Measurements from ENCODE around the gene SMAP1.

The SMAP1 gene

DNA sequence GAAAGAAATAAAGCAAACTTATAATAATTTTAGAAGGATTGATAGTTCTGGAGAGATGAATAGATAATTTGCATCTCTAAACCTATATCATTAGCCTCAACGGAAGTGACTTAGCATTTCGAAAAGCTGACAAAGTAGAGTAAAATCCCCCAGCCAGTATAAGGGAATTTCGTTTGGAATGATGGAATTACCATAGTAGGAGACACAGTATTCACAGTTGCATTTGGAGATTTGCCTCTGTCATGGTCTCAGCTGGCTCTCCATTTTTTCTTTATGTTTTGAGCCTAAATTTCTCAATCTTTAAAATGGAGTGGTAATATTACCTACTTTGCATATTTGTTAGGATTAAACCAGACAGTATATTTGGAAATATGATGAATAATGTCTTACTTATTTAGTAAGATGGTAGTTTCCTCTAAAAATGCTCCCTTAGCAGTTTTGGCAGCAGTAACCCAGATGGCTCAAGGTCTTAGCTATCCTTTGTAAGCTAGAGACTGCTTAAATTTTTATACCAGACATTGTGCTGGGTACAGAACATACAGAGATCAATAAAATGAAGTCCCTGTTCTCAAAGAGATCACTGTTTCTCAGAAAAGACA lies 58.2 kb downstream of the SMAP1 start:
- no peaks in the 10 kb centered on the region for H3K36me3 ChIP-seq
- no peaks in the 10 kb centered on the region for H3K4me1 ChIP-seq (ENCODE audit: control insufficient read depth in 1 of 2, insufficient read depth in 1 of 2, low read depth in 1 of 2, low read length in 1 of 2)
- no peaks in the 10 kb centered on the region for H3K9me3 ChIP-seq
- TF ChIP-seq, protein P1, sequence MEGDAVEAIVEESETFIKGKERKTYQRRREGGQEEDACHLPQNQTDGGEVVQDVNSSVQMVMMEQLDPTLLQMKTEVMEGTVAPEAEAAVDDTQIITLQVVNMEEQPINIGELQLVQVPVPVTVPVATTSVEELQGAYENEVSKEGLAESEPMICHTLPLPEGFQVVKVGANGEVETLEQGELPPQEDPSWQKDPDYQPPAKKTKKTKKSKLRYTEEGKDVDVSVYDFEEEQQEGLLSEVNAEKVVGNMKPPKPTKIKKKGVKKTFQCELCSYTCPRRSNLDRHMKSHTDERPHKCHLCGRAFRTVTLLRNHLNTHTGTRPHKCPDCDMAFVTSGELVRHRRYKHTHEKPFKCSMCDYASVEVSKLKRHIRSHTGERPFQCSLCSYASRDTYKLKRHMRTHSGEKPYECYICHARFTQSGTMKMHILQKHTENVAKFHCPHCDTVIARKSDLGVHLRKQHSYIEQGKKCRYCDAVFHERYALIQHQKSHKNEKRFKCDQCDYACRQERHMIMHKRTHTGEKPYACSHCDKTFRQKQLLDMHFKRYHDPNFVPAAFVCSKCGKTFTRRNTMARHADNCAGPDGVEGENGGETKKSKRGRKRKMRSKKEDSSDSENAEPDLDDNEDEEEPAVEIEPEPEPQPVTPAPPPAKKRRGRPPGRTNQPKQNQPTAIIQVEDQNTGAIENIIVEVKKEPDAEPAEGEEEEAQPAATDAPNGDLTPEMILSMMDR (IDR thresholded peaks at IDR 0.05) = no peak
- H3K27me3 ChIP-seq = no peaks in the 10 kb centered on the region
- no peak overlapping the region for H3K4me3 ChIP-seq (ENCODE audit: low read depth in 1 of 2, low read length in 1 of 2)
- H3K27ac ChIP-seq = no peak overlapping the region

DNA sequence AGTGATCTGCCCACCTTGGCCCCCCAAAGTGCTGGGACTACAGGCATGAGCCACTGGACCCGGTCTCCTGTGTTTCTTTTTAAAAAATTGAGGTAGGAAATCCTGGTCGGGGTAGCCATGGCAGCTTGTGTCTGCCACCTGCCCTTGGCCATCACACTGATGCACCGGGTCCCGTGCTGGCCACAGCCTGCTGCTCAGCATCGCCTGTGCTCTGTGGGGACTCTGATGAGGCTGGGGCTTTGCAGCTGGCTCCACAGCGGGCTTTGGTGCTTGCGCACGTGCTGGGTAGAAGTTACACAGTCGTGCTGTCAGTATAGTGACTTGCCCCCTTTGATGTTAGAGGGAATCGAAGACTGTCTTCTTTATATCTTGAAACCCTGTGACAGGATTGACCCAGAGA lies 66.7 kb downstream of the SMAP1 start:
- H3K9me3 ChIP-seq = no peaks in the 10 kb centered on the region
- no peak overlapping the region for H3K4me3 ChIP-seq (ENCODE audit: low read depth in 1 of 2, low read length in 1 of 2)
- no peak overlapping the region for H3K27ac ChIP-seq
- TF ChIP-seq, protein P1 (IDR thresholded peaks at IDR 0.05) = no peak
- peaks cover 5 to 10% of the 10 kb centered on the region in 2 experiments for H3K4me1 ChIP-seq (ENCODE audit: control insufficient read depth in 1 of 2, insufficient read depth in 1 of 2, low read depth in 1 of 2, low read length in 1 of 2)
- H3K36me3 ChIP-seq = peaks cover 8% of the 10 kb centered on the region
- H3K27me3 ChIP-seq = no peaks in the 10 kb centered on the region

DNA sequence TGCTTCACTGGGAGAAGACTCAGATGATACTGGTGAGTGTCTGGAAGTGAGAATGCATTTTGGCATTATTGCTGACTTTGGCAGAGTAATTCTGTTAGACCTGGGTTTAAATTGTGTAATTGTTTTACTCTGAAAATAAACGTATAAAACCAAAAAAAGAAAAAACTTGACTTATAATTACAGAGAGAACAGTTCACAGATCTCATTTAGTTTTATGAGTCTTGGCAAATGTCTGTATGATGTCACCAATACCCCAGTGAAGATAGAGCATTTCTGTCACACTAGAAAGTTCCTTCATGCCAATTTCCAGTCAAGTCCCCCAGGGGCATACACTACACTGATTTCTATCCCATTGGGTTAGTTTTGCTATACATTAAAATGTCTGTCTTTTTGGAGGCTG lies 67.3 kb downstream of the SMAP1 start:
- no peak overlapping the region for H3K4me3 ChIP-seq (ENCODE audit: low read depth in 1 of 2, low read length in 1 of 2)
- no peaks in the 10 kb centered on the region for H3K9me3 ChIP-seq
- no peaks in the 10 kb centered on the region for H3K27me3 ChIP-seq
- peaks cover 8% of the 10 kb centered on the region for H3K36me3 ChIP-seq
- TF ChIP-seq, protein P1 (IDR thresholded peaks at IDR 0.05) = no peak
- peaks cover 5 to 10% of the 10 kb centered on the region in 2 experiments for H3K4me1 ChIP-seq (ENCODE audit: control insufficient read depth in 1 of 2, insufficient read depth in 1 of 2, low read depth in 1 of 2, low read length in 1 of 2)
- H3K27ac ChIP-seq = no peak overlapping the region

DNA sequence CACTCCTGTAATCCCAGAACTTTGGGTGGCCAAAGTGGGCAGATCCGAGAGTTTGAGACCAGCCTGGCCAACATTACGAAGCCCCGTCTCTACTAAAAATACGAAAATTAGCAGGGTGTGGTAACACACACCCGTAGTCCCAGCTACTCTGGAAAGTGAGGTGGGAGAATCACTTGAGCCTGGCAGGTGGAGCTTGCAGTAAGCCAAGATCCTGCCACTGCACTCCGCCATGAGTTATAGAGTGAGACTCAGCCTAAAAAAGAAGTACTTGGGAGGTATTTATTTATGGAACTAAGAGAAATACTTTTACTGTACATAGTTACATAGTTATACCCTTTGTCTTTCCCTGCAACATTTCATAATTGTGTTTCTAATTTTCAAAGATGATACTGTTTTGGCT lies 67.8 kb downstream of the SMAP1 start:
- no peaks in the 10 kb centered on the region for H3K9me3 ChIP-seq
- no peaks in the 10 kb centered on the region for H3K27me3 ChIP-seq
- TF ChIP-seq, protein P1 (IDR thresholded peaks at IDR 0.05) = no peak
- peaks cover 5 to 10% of the 10 kb centered on the region in 2 experiments for H3K4me1 ChIP-seq (ENCODE audit: control insufficient read depth in 1 of 2, insufficient read depth in 1 of 2, low read depth in 1 of 2, low read length in 1 of 2)
- H3K4me3 ChIP-seq (ENCODE audit: low read depth in 1 of 2, low read length in 1 of 2) = no peak overlapping the region
- H3K36me3 ChIP-seq = peaks cover 8% of the 10 kb centered on the region
- H3K27ac ChIP-seq = no peak overlapping the region

DNA sequence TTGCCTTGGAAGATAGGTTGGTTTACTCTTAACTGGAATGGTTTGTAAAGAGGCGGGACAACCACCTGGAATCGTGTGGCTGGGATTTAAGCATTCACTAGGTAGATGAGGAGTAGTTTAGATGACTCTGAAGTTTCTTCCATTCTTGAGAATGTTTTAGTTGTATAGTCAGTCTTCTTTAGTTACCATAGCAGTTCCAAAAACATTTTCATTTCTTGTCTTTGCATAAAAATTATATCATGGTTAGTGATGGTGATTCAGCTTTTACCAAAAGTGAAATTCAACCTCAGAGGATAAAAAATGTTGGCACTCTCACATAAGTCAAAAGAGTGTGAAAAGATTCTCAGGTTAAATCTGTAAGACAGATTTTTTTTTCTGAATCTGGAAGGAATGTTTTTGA lies 70.3 kb downstream of the SMAP1 start:
- peaks cover 2 to 3% of the 10 kb centered on the region in 2 experiments for H3K4me1 ChIP-seq (ENCODE audit: control insufficient read depth in 1 of 2, insufficient read depth in 1 of 2, low read depth in 1 of 2, low read length in 1 of 2)
- no peak overlapping the region for H3K4me3 ChIP-seq (ENCODE audit: low read depth in 1 of 2, low read length in 1 of 2)
- no peaks in the 10 kb centered on the region for H3K27me3 ChIP-seq
- no peak overlapping the region for H3K27ac ChIP-seq
- TF ChIP-seq, protein P1 (IDR thresholded peaks at IDR 0.05) = no peak
- H3K9me3 ChIP-seq = no peaks in the 10 kb centered on the region
- peaks cover 8% of the 10 kb centered on the region for H3K36me3 ChIP-seq

All from neutrophil (primary cell).